ENCODE results near the gene S100A13. TPM values are rescaled to one million over a fixed set of nuclear protein-coding genes. Genes with fewer than 3 reads are reported as not detected.

The S100A13 gene
- total and polyA plus RNA-seq, 10 of the 15 experiments (the other 5 are each of a cell fraction or from before 2014, with no cell fraction given) = 5.7 to 30.9 (median 9.1) TPM

DNA sequence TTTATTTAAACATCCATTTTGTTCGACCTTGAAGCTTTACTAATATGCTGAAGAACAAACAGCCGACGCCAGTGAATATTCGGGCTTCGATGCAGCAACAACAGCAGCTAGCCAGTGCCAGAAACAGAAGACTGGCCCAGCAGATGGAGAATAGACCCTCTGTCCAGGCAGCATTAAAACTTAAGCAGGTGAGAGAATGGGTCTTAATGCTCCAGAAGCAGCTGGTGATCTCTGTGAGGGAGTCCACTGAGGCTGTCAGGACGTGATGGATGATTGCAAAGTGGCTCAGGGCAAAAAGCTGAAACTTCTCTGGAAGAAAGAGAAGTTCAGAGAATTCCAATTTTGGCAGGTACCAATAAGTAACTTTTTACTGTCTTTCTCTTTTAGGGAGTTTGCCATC, 11.0 kb upstream of the S100A13 start:
- TF ChIP-seq FOXK2 (IDR thresholded peaks at IDR 0.05) = no peak
- TF ChIP-seq BACH1 (IDR thresholded peaks at IDR 0.05; ENCODE audit: borderline replicate concordance) = no peak
- TF ChIP-seq MXI1 (IDR thresholded peaks at IDR 0.05; ENCODE audit: low read depth, low read length) = no peak
- no peak for TF ChIP-seq TCF12 (IDR thresholded peaks at IDR 0.05; ENCODE audit: low read depth, low read length)
- no peak for TF ChIP-seq TBL1XR1 (IDR thresholded peaks at IDR 0.05; ENCODE audit: low read depth, low read length)
- H4K20me1 ChIP-seq (ENCODE audit: control insufficient read depth, insufficient read depth) = no peaks in the 10 kb centered on the region
- ChIA-PET RAD21 (ENCODE audit: unreplicated experiment) (interaction anchor here (1.4 to 2.4 kb wide), 3 partner anchors 10 to 127 kb away, joined by 3 to 7 read pairs (median 6); partner anchors contain the start of genes S100A1 and S100A13), SMC1A (ENCODE audit: uncharacterized antibody, unreplicated experiment) (interaction anchor here (1.0 to 1.8 kb wide), 4 partner anchors 14 to 107 kb away, joined by 3 to 5 read pairs (median 3); no protein-coding TSS in a partner anchor), CTCF (interaction anchor here (0.7 to 1.7 kb wide), 9 partner anchors 10 to 633 kb away, joined by 3 to 6 read pairs (median 3); partner anchors contain the start of genes S100A1 and S100A13), POLR2A (interaction anchor here (0.7 to 1.8 kb wide), 5 partner anchors 9 to 94 kb away, joined by 3 to 6 read pairs (median 6); no protein-coding TSS in a partner anchor)
- no peak for ATAC-seq
- no peak overlapping the region for H3K4me3 ChIP-seq
- peaks cover 4% of the 10 kb centered on the region for H3K4me1 ChIP-seq (ENCODE audit: control insufficient read depth, insufficient read depth, low read length)
- 99% methylated on average over 6 of the region's 6 CpGs for WGBS (ENCODE audit: insufficient coverage, insufficient replicate concordance, low lambda C conversion rate, missing lambda C conversion rate)
- no peak overlapping the region for H2AFZ ChIP-seq (ENCODE audit: control insufficient read depth, low read depth, low read length)
- H3K79me2 ChIP-seq (ENCODE audit: control insufficient read depth, insufficient read depth, low read length) = peaks cover 33% of the 10 kb centered on the region
- no peak overlapping the region for H3K27ac ChIP-seq (ENCODE audit: control insufficient read depth, insufficient read depth)
- no peak for FAIRE-seq
- peaks cover 5 to 47% of the 10 kb centered on the region in 2 experiments for H3K36me3 ChIP-seq (ENCODE audit: control insufficient read depth in 2 of 2, insufficient read depth in 2 of 2, low read length in 1 of 2)
- no peaks in the 10 kb centered on the region for H3K9me3 ChIP-seq (replicated peaks; ENCODE audit: control insufficient read depth, insufficient read depth, low read length)
- BruUV-seq (replicated peaks) = no TSS peak
- DNase-seq (ENCODE audit: low read depth, low spot score) = no peak
- intact Hi-C loops (cut with micrococcal nuclease; ENCODE audit: unreplicated experiment) = no loop called here
- no peak overlapping the region for H3K4me2 ChIP-seq (ENCODE audit: control insufficient read depth, insufficient read depth)
- no peak overlapping the region for H3K9ac ChIP-seq (ENCODE audit: control insufficient read depth, insufficient read depth, low read length)
- no peaks in the 10 kb centered on the region for H3K27me3 ChIP-seq (replicated peaks in 1 of 2; ENCODE audit: control insufficient read depth in 2 of 2, insufficient read depth in 2 of 2, low read length in 1 of 2)
- in situ Hi-C loops (cut with MboI) = no loop called here

DNA sequence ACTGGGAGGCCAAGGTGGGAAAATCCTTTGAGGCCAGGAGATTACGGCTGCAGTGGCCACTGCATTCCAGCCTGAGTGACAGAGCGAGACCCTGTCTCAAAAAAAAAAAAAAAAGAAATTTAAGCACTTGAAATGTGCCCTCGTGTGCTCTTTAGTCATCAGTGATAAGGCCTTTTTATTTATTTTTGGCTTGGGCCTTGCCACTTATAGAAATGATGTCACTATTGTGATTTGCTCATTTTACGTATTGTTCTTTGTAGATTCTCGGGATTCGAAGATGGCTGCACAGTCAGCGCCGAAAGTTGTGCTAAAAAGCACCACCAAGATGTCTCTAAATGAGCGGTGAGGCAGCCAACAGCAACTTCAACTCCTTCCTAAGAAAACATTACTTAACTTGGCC, 9.0 kb upstream of the S100A13 start:
- CTCF ChIA-PET = interaction anchor here (1.6 kb wide), 1 partner anchor 64 kb away, joined by 5 read pairs; no protein-coding TSS in a partner anchor
- TF ChIP-seq, protein P1, sequence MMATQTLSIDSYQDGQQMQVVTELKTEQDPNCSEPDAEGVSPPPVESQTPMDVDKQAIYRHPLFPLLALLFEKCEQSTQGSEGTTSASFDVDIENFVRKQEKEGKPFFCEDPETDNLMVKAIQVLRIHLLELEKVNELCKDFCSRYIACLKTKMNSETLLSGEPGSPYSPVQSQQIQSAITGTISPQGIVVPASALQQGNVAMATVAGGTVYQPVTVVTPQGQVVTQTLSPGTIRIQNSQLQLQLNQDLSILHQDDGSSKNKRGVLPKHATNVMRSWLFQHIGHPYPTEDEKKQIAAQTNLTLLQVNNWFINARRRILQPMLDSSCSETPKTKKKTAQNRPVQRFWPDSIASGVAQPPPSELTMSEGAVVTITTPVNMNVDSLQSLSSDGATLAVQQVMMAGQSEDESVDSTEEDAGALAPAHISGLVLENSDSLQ (IDR thresholded peaks at IDR 0.05) = no peak
- TF ChIP-seq E4F1 (IDR thresholded peaks at IDR 0.05; ENCODE audit: borderline replicate concordance, partially characterized antibody) (no peak), KDM1A (IDR thresholded peaks at IDR 0.05; ENCODE audit: borderline replicate concordance) (no peak), EP300 (IDR thresholded peaks at IDR 0.05; ENCODE audit: borderline replicate concordance in 1 of 2, control insufficient read depth in 1 of 2, low read depth in 2 of 2, low read length in 2 of 2) (no peak), FOXK2 (IDR thresholded peaks at IDR 0.05) (no peak)

More for the DNA sequence above, 9.0 kb upstream of the S100A13 start:
- POLR2A ChIA-PET = interaction anchor here (0.5 kb wide), 1 partner anchor 218 kb away, joined by 3 read pairs; no protein-coding TSS in a partner anchor
- SMC1A ChIA-PET (ENCODE audit: uncharacterized antibody, unreplicated experiment) = interaction anchor here (1.1 to 1.8 kb wide), 3 partner anchors 17 to 64 kb away, joined by 3 to 5 read pairs (median 4); no protein-coding TSS in a partner anchor
- Histone ChIP-seq H3K9ac (ENCODE audit: control insufficient read depth, insufficient read depth, low read length) (no peak overlapping the region), H3K4me1 (ENCODE audit: control insufficient read depth, insufficient read depth, low read length) (peaks cover 6% of the 10 kb centered on the region), H3K27ac (ENCODE audit: control insufficient read depth, insufficient read depth) (no peak overlapping the region), H4K20me1 (ENCODE audit: control insufficient read depth, insufficient read depth) (no peaks in the 10 kb centered on the region), H3K36me3 (ENCODE audit: control insufficient read depth in 2 of 2, insufficient read depth in 2 of 2, low read length in 1 of 2) (peaks cover 4 to 32% of the 10 kb centered on the region in 2 experiments), H3K4me3 (peak overlapping the region; percentile 89), H3K9me3 (replicated peaks; ENCODE audit: control insufficient read depth, insufficient read depth, low read length) (no peaks in the 10 kb centered on the region), H3K4me2 (ENCODE audit: control insufficient read depth, insufficient read depth) (peak overlapping the region; percentile 46), H2AFZ (ENCODE audit: control insufficient read depth, low read depth, low read length) (no peak overlapping the region), H3K79me2 (ENCODE audit: control insufficient read depth, insufficient read depth, low read length) (peaks cover 33% of the 10 kb centered on the region), H3K27me3 (replicated peaks in 1 of 2; ENCODE audit: control insufficient read depth in 2 of 2, insufficient read depth in 2 of 2, low read length in 1 of 2) (no peaks in the 10 kb centered on the region)
- intact Hi-C loops (cut with micrococcal nuclease; ENCODE audit: unreplicated experiment) = no loop called here
- DNase-seq (ENCODE audit: low read depth, low spot score) (no peak), FAIRE-seq (no peak), ATAC-seq (no peak)
- WGBS (ENCODE audit: insufficient coverage, insufficient replicate concordance, low lambda C conversion rate, missing lambda C conversion rate) = 96% methylated on average over 9 of the region's 9 CpGs
- in situ Hi-C loops (cut with MboI) = no loop called here
- BruUV-seq (replicated peaks) = no TSS peak
- RAD21 ChIA-PET (ENCODE audit: unreplicated experiment) = interaction anchor here (2.4 kb wide), 1 partner anchor 64 kb away, joined by 7 read pairs; no protein-coding TSS in a partner anchor
